K562 (cell line): ENCODE results near the gene CCNJL.
A peak's percentile ranks its signal among the peaks of the same experiment; 100 is the strongest.

Source experiments
- CEBPB ChIP-seq: fragments of 450-650 bp; IDR thresholded peaks from 2 replicates; pipeline ENCODE4 v1.6.1; 2016; ENCODE audit warnings: missing genetic modification characterization, missing compliant biosample characterization
- FOXK2 ChIP-seq, 2 experiments: fragments of 450-650 bp; IDR thresholded peaks in 1 of 2; conservative IDR thresholded peaks in 1 of 2; 2 replicates each; pipeline ENCODE4 v1.6.1; 2016; ENCODE audit warnings: low read depth in 2 of 2, mild to moderate bottlenecking in 1 of 2
- JUND ChIP-seq, 2 experiments: IDR thresholded peaks; 2 replicates in 1 of 2; 3 replicates in 1 of 2; pipeline ENCODE4 v1.6.1; 2011; ENCODE audit warnings: borderline replicate concordance in 2 of 2, low read depth in 2 of 2, low read length in 2 of 2, improper control_type of control experiment in 1 of 2, missing biosample characterization in 1 of 2, missing genetic modification characterization in 1 of 2, missing genetic modification reagents in 1 of 2
- RAD21 ChIP-seq, 2 experiments: fragments of 250-450 bp in 1 of 2; fragments of 450-650 bp in 1 of 2; sonication (Bioruptor Pico) in 1 of 2; formaldehyde crosslinking in 1 of 2; IDR thresholded peaks in 1 of 2; conservative IDR thresholded peaks in 1 of 2; 2 replicates each; pipeline versions ENCODE4 v1.4.0 to v1.8.0; 2020 to 2022; ENCODE audit warnings: mild to moderate bottlenecking in 2 of 2, moderate library complexity in 1 of 2
- YY1 ChIP-seq, 3 experiments: IDR thresholded peaks; 2 replicates each; pipeline ENCODE4 v1.6.1; 2011; ENCODE audit warnings: low read length in 2 of 3, mild to moderate bottlenecking in 2 of 3, moderate library complexity in 2 of 3, borderline replicate concordance in 1 of 3, control low read depth in 1 of 3, low read depth in 1 of 3; ENCODE audit not compliant: insufficient read depth in 3 of 3, insufficient replicate concordance in 2 of 3, control insufficient read depth in 1 of 3, insufficient read length in 1 of 3; ENCODE audit errors: extremely low read depth in 1 of 3
- ZFX ChIP-seq: sonication (generic); formaldehyde crosslinking; IDR thresholded peaks from 2 replicates; pipeline ENCODE4 v1.8.0; 2022; ENCODE audit warnings: mild to moderate bottlenecking, missing genetic modification reagents, moderate library complexity
- ZNF121 ChIP-seq: sonication (generic); formaldehyde crosslinking; conservative IDR thresholded peaks from 2 replicates; pipeline ENCODE4 v1.8.0; 2022; ENCODE audit warnings: missing genetic modification reagents
- ZNF184 ChIP-seq: sonication (generic); formaldehyde crosslinking; IDR thresholded peaks from 2 replicates; pipeline ENCODE4 v1.5.0; 2020; ENCODE audit warnings: missing genetic modification reagents
- ZNF76 ChIP-seq: fragments of 250-450 bp; sonication (Bioruptor Pico); IDR thresholded peaks from 2 replicates; pipeline ENCODE4 v1.4.0; 2020; ENCODE audit warnings: mild to moderate bottlenecking, moderate library complexity, borderline replicate concordance
- TF ChIP-seq, protein P1 (sequence below): sonication (generic); formaldehyde crosslinking; IDR thresholded peaks from 2 replicates; pipeline ENCODE4 v1.8.0; 2023; ENCODE audit warnings: mild to moderate bottlenecking, missing genetic modification reagents
- TF ChIP-seq, protein P2 (sequence below): sonication (generic); formaldehyde crosslinking; IDR thresholded peaks from 2 replicates; pipeline ENCODE4 v1.8.1; 2023; ENCODE audit warnings: mild to moderate bottlenecking, missing genetic modification reagents
- TF ChIP-seq, protein P3 (sequence below): fragments of 250-450 bp; sonication (Bioruptor Pico); IDR thresholded peaks from 2 replicates; pipeline ENCODE4 v1.5.1; 2021; ENCODE audit warnings: mild to moderate bottlenecking
- TF ChIP-seq, protein P4 (sequence below): sonication (generic); formaldehyde crosslinking; IDR thresholded peaks from 2 replicates; pipeline ENCODE4 v1.8.0; 2022; ENCODE audit warnings: mild to moderate bottlenecking, missing genetic modification reagents
- TF ChIP-seq, protein P5 (sequence below): fragments of 250-450 bp; sonication (Bioruptor Pico); IDR thresholded peaks from 2 replicates; pipeline ENCODE4 v1.8.0; 2022; ENCODE audit warnings: moderate library complexity, mild to moderate bottlenecking, inconsistent platforms

DNA sequence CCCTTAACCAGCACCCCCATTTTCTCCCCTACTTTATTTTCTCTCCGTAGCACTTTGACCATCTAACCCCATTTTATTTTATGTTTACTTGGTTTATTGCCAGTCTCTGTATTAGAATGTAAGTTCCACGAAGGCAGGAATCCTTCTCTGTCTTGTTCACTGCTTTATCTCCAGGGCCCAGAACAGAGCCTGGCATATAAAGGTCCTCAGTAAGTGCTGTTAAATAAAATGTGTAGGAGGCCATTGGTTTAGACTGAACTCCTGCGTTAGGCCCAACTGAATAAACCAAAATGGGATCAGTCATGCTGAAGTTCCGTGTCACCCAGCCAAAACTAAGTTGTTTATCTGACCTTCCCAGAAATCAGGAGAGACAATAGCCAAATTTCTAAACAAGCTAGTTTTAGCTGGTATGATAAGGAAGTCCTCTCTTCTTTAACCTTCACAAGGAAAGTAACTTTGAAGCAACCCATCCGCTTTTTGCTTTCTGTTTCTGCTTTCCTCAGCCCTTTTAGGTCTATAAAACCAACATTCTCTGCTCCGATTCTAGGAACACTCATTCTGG is 29.0 kb upstream of the CCNJL start:
- TF ChIP-seq, protein P1, sequence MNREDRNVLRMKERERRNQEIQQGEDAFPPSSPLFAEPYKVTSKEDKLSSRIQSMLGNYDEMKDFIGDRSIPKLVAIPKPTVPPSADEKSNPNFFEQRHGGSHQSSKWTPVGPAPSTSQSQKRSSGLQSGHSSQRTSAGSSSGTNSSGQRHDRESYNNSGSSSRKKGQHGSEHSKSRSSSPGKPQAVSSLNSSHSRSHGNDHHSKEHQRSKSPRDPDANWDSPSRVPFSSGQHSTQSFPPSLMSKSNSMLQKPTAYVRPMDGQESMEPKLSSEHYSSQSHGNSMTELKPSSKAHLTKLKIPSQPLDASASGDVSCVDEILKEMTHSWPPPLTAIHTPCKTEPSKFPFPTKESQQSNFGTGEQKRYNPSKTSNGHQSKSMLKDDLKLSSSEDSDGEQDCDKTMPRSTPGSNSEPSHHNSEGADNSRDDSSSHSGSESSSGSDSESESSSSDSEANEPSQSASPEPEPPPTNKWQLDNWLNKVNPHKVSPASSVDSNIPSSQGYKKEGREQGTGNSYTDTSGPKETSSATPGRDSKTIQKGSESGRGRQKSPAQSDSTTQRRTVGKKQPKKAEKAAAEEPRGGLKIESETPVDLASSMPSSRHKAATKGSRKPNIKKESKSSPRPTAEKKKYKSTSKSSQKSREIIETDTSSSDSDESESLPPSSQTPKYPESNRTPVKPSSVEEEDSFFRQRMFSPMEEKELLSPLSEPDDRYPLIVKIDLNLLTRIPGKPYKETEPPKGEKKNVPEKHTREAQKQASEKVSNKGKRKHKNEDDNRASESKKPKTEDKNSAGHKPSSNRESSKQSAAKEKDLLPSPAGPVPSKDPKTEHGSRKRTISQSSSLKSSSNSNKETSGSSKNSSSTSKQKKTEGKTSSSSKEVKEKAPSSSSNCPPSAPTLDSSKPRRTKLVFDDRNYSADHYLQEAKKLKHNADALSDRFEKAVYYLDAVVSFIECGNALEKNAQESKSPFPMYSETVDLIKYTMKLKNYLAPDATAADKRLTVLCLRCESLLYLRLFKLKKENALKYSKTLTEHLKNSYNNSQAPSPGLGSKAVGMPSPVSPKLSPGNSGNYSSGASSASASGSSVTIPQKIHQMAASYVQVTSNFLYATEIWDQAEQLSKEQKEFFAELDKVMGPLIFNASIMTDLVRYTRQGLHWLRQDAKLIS, result no peak
- TF ChIP-seq FOXK2 (conservative IDR thresholded peaks at IDR 0.05 in 1 of 2, IDR thresholded peaks at IDR 0.05 in 1 of 2; ENCODE audit: low read depth in 2 of 2), result no peak
- TF ChIP-seq ZNF76 (CRISPR knock-in tag), result no peak
- TF ChIP-seq, protein P2, sequence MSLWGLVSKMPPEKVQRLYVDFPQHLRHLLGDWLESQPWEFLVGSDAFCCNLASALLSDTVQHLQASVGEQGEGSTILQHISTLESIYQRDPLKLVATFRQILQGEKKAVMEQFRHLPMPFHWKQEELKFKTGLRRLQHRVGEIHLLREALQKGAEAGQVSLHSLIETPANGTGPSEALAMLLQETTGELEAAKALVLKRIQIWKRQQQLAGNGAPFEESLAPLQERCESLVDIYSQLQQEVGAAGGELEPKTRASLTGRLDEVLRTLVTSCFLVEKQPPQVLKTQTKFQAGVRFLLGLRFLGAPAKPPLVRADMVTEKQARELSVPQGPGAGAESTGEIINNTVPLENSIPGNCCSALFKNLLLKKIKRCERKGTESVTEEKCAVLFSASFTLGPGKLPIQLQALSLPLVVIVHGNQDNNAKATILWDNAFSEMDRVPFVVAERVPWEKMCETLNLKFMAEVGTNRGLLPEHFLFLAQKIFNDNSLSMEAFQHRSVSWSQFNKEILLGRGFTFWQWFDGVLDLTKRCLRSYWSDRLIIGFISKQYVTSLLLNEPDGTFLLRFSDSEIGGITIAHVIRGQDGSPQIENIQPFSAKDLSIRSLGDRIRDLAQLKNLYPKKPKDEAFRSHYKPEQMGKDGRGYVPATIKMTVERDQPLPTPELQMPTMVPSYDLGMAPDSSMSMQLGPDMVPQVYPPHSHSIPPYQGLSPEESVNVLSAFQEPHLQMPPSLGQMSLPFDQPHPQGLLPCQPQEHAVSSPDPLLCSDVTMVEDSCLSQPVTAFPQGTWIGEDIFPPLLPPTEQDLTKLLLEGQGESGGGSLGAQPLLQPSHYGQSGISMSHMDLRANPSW (CRISPR knock-in tag), result no peak
- TF ChIP-seq ZNF184 (CRISPR knock-in tag), result no peak
- TF ChIP-seq RAD21 (CRISPR knock-in tag; conservative IDR thresholded peaks at IDR 0.05 in 1 of 2, IDR thresholded peaks at IDR 0.05 in 1 of 2), result no peak
- TF ChIP-seq ZFX (CRISPR knock-in tag), result peak; percentile 46; the same call in 1 of the 2 replicates
- TF ChIP-seq, protein P3, sequence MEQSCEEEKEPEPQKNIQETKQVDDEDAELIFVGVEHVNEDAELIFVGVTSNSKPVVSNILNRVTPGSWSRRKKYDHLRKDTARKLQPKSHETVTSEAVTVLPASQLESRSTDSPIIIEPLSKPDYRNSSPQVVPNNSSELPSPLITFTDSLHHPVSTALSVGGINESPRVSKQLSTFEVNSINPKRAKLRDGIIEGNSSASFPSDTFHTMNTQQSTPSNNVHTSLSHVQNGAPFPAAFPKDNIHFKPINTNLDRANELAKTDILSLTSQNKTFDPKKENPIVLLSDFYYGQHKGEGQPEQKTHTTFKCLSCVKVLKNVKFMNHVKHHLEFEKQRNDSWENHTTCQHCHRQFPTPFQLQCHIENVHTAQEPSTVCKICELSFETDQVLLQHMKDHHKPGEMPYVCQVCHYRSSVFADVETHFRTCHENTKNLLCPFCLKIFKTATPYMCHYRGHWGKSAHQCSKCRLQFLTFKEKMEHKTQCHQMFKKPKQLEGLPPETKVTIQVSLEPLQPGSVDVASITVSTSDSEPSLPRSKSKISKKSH (CRISPR knock-in tag), result no peak
- TF ChIP-seq, protein P4, sequence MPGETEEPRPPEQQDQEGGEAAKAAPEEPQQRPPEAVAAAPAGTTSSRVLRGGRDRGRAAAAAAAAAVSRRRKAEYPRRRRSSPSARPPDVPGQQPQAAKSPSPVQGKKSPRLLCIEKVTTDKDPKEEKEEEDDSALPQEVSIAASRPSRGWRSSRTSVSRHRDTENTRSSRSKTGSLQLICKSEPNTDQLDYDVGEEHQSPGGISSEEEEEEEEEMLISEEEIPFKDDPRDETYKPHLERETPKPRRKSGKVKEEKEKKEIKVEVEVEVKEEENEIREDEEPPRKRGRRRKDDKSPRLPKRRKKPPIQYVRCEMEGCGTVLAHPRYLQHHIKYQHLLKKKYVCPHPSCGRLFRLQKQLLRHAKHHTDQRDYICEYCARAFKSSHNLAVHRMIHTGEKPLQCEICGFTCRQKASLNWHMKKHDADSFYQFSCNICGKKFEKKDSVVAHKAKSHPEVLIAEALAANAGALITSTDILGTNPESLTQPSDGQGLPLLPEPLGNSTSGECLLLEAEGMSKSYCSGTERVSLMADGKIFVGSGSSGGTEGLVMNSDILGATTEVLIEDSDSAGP (CRISPR knock-in tag), result no peak
- no peak for TF ChIP-seq JUND (IDR thresholded peaks at IDR 0.05; ENCODE audit: borderline replicate concordance, low read depth, low read length)
- no peak for TF ChIP-seq JUND (tag; IDR thresholded peaks at IDR 0.05; ENCODE audit: borderline replicate concordance, low read depth, low read length)
- TF ChIP-seq, protein P5, sequence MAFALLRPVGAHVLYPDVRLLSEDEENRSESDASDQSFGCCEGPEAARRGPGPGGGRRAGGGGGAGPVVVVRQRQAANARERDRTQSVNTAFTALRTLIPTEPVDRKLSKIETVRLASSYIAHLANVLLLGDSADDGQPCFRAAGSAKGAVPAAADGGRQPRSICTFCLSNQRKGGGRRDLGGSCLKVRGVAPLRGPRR, result no peak
- TF ChIP-seq YY1 (IDR thresholded peaks at IDR 0.05; ENCODE audit: borderline replicate concordance in 1 of 3, control insufficient read depth in 1 of 3, extremely low read depth in 1 of 3, insufficient read depth in 3 of 3, insufficient read length in 1 of 3, insufficient replicate concordance in 2 of 3, low read depth in 1 of 3, low read length in 2 of 3), result no peak
- no peak for TF ChIP-seq CEBPB (tag)
- TF ChIP-seq ZNF121 (CRISPR knock-in tag), result no peak
